ENCODE results near the gene PROZ. TPM values are rescaled to one million over a fixed set of nuclear protein-coding genes. Genes with fewer than 3 reads are reported as not detected.

Gene PROZ
- total RNA-seq, 1 donor from 2014 or later = not detected

GRCh38 chr13:113139577-113139976 is 18.9 kb upstream of the PROZ start:
- Mint-ChIP-seq H3K27ac (ENCODE audit: unreplicated experiment) (no peak overlapping the region), H3K27me3 (ENCODE audit: low read depth, unreplicated experiment) (peaks cover 13% of the 10 kb centered on the region), H3K36me3 (ENCODE audit: low read depth, unreplicated experiment) (no peaks in the 10 kb centered on the region), H3K9me3 (ENCODE audit: unreplicated experiment) (peaks cover 3% of the 10 kb centered on the region), H3K4me3 (ENCODE audit: unreplicated experiment) (no peak overlapping the region), H3K4me1 (ENCODE audit: low read depth, unreplicated experiment) (no peaks in the 10 kb centered on the region)
- Histone ChIP-seq H2AFZ (ENCODE audit: low read depth, low read length) (no peak overlapping the region), H3K9me3 (ENCODE audit: insufficient read depth, low read depth, low read length) (no peaks in the 10 kb centered on the region), H4K20me1 (ENCODE audit: insufficient read depth, low read length) (no peaks in the 10 kb centered on the region), H3K4me1 (ENCODE audit: insufficient read depth, low read length) (no peaks in the 10 kb centered on the region), H3K4me3 (ENCODE audit: insufficient read depth, low read depth, low read length) (no peak overlapping the region), H3K79me2 (ENCODE audit: insufficient read depth, low read length) (no peaks in the 10 kb centered on the region), H3K4me2 (ENCODE audit: low read length) (no peak overlapping the region), H3K36me3 (ENCODE audit: insufficient read depth, low read length) (no peaks in the 10 kb centered on the region), H3K27ac (ENCODE audit: low read depth, low read length) (no peak overlapping the region), H3K27me3 (ENCODE audit: insufficient read depth, low read length) (peaks cover 7% of the 10 kb centered on the region), H3K9ac (ENCODE audit: low read length) (no peak overlapping the region)
- TF ChIP-seq CTCF (IDR thresholded peaks at IDR 0.05; ENCODE audit: insufficient read depth, low read depth, low read length) = no peak
- TF ChIP-seq EZH2 (IDR thresholded peaks at IDR 0.05; ENCODE audit: insufficient read depth, low read length) = no peak
- FAIRE-seq (no peak), DNase-seq (ENCODE audit: low read depth) (no peak)

GRCh38 chr13:113140677-113141600 is 17.5 kb upstream of the PROZ start:
- no peak for DNase-seq (ENCODE audit: low read depth)
- H3K36me3 Mint-ChIP-seq (ENCODE audit: low read depth, unreplicated experiment) = no peaks in the 10 kb centered on the region

More at GRCh38 chr13:113140677-113141600, 17.5 kb upstream of the PROZ start:
- no peak overlapping the region for H3K4me3 Mint-ChIP-seq (ENCODE audit: unreplicated experiment)
- Histone ChIP-seq H3K4me1 (ENCODE audit: insufficient read depth, low read length) (no peaks in the 10 kb centered on the region), H3K4me3 (ENCODE audit: insufficient read depth, low read depth, low read length) (no peak overlapping the region), H4K20me1 (ENCODE audit: insufficient read depth, low read length) (no peaks in the 10 kb centered on the region), H2AFZ (ENCODE audit: low read depth, low read length) (no peak overlapping the region), H3K27me3 (ENCODE audit: insufficient read depth, low read length) (peaks cover 7% of the 10 kb centered on the region), H3K4me2 (ENCODE audit: low read length) (no peak overlapping the region), H3K27ac (ENCODE audit: low read depth, low read length) (no peak overlapping the region), H3K36me3 (ENCODE audit: insufficient read depth, low read length) (no peaks in the 10 kb centered on the region), H3K9me3 (ENCODE audit: insufficient read depth, low read depth, low read length) (no peaks in the 10 kb centered on the region), H3K79me2 (ENCODE audit: insufficient read depth, low read length) (no peaks in the 10 kb centered on the region), H3K9ac (ENCODE audit: low read length) (no peak overlapping the region)
- no peak for FAIRE-seq
- peaks cover 3% of the 10 kb centered on the region for H3K9me3 Mint-ChIP-seq (ENCODE audit: unreplicated experiment)
- no peak overlapping the region for H3K27ac Mint-ChIP-seq (ENCODE audit: unreplicated experiment)
- H3K27me3 Mint-ChIP-seq (ENCODE audit: low read depth, unreplicated experiment) = peaks cover 16% of the 10 kb centered on the region
- H3K4me1 Mint-ChIP-seq (ENCODE audit: low read depth, unreplicated experiment) = no peaks in the 10 kb centered on the region
- TF ChIP-seq EZH2 (IDR thresholded peaks at IDR 0.05; ENCODE audit: insufficient read depth, low read length) (no peak), CTCF (IDR thresholded peaks at IDR 0.05; ENCODE audit: insufficient read depth, low read depth, low read length) (no peak)

Measured in astrocyte (in vitro differentiated cells and primary cell).